Astrocyte of the spinal cord (primary cell): ENCODE results near the gene ECHDC3.

Experiments
- DNase-seq: peaks from one replicate; pipeline ENCODE4 v3.0.0; 2011; ENCODE audit warnings: low read depth, low spot score
- H3K4me3 ChIP-seq: 2 replicates; pipeline ENCODE4 v1.5.1; 2011; ENCODE audit warnings: low read depth, mild to moderate bottlenecking, low read length, moderate library complexity
- CTCF ChIP-seq: IDR thresholded peaks from 2 replicates; pipeline ENCODE4 v1.5.1; 2012; ENCODE audit warnings: low read depth, mild to moderate bottlenecking, low read length, inconsistent platforms
- in situ Hi-C: cut with HindIII; loops from 2 replicates; pipeline ENCODE4 v1.10.0; 2017; ENCODE audit warnings: low sequenced_read_pairs

Gene ECHDC3

GRCh38 chr10:11789306-11789705 is 47.1 kb downstream of the ECHDC3 start:
- no peak for TF ChIP-seq CTCF
- in situ Hi-C loops: no loop called here
- no peak overlapping the region for H3K4me3 ChIP-seq
- peak; percentile 7 for DNase-seq

GRCh38 chr10:11789956-11790355 is 47.8 kb downstream of the ECHDC3 start:
- no peak for TF ChIP-seq CTCF
- in situ Hi-C loops: no loop called here
- no peak for DNase-seq
- no peak overlapping the region for H3K4me3 ChIP-seq

- H3K4me3 ChIP-seq: no peak overlapping the region
- in situ Hi-C loops: no loop called here
- DNase-seq: peak; percentile 43
- no peak for TF ChIP-seq CTCF
Observed at GRCh38 chr10:11793762-11794479, 51.7 kb downstream of the ECHDC3 start.

GRCh38 chr10:11794566-11794965 is 52.4 kb downstream of the ECHDC3 start:
- DNase-seq: no peak
- TF ChIP-seq CTCF: no peak
- no peak overlapping the region for H3K4me3 ChIP-seq
- in situ Hi-C loops: no loop called here

- no peak for DNase-seq
- in situ Hi-C loops: no loop called here
- H3K4me3 ChIP-seq: no peak overlapping the region
- TF ChIP-seq CTCF: no peak
Observed at GRCh38 chr10:11795101-11795920, 53.1 kb downstream of the ECHDC3 start.

- no peak for DNase-seq
- in situ Hi-C loops: no loop called here
- no peak overlapping the region for H3K4me3 ChIP-seq
- no peak for TF ChIP-seq CTCF
Observed at GRCh38 chr10:11796474-11796873, 54.3 kb downstream of the ECHDC3 start.
